ENCODE results near the gene MGST3.

Gene MGST3

DNA sequence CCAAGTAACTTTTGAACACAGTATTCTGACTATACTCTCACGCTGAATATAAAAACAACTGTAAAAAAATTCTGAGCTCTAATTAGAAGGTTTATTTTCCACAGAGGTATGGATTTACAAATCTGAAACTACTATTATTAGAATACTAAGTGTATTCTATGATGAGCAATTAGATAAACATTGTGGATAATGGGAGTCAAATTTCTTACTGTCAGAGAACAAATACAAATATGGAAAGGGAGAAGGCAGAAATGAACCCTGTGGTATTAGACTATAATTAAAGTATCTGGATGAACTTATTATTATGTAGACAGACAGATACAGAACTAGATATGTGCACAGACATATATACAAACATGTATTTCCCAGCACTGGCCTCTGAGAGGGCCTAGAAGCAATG is 44.8 kb downstream of the MGST3 start:
- H3K4me2 ChIP-seq (ENCODE audit: low read depth, low read length, poor library complexity, severe bottlenecking), result no peak overlapping the region
- no peak overlapping the region for H3K4me3 ChIP-seq (ENCODE audit: low read length, poor library complexity, severe bottlenecking)
- H3K4me1 ChIP-seq (ENCODE audit: insufficient read depth, low read length, poor library complexity, severe bottlenecking), result no peaks in the 10 kb centered on the region
- no peaks in the 10 kb centered on the region for H3F3A ChIP-seq (ENCODE audit: low read depth)
- no peaks in the 10 kb centered on the region for H3K9me3 ChIP-seq (ENCODE audit: insufficient read depth, low read depth, low read length)
- no peak for TF ChIP-seq CTCF (conservative IDR thresholded peaks at IDR 0.05; ENCODE audit: low read length)
- no peak for TF ChIP-seq EZH2phosphoT487 (IDR thresholded peaks at IDR 0.05; ENCODE audit: borderline replicate concordance)
- H3K79me2 ChIP-seq (ENCODE audit: insufficient read depth, low read length), result no peaks in the 10 kb centered on the region
- H3K9ac ChIP-seq (ENCODE audit: low read depth, low read length, poor library complexity, severe bottlenecking), result no peak overlapping the region
- no peak overlapping the region for H2AFZ ChIP-seq (ENCODE audit: low read length)
- no peaks in the 10 kb centered on the region for H3K9me2 ChIP-seq (replicated peaks; ENCODE audit: low read depth, low read length)
- H4K20me1 ChIP-seq (ENCODE audit: insufficient read depth, low read length, poor library complexity, severe bottlenecking), result no peaks in the 10 kb centered on the region
- peaks cover 75% of the 10 kb centered on the region for H3K36me3 ChIP-seq (ENCODE audit: insufficient read depth, low read length)
- no peaks in the 10 kb centered on the region for H3K27me3 ChIP-seq (ENCODE audit: insufficient read depth, low read length, poor library complexity, severe bottlenecking)

- H3K36me3 ChIP-seq (ENCODE audit: insufficient read depth, low read length), result peaks cover 81% of the 10 kb centered on the region
These were observed 47.5 kb downstream of the MGST3 start for GRCh38 chr1:165678509-165678908.

DNA sequence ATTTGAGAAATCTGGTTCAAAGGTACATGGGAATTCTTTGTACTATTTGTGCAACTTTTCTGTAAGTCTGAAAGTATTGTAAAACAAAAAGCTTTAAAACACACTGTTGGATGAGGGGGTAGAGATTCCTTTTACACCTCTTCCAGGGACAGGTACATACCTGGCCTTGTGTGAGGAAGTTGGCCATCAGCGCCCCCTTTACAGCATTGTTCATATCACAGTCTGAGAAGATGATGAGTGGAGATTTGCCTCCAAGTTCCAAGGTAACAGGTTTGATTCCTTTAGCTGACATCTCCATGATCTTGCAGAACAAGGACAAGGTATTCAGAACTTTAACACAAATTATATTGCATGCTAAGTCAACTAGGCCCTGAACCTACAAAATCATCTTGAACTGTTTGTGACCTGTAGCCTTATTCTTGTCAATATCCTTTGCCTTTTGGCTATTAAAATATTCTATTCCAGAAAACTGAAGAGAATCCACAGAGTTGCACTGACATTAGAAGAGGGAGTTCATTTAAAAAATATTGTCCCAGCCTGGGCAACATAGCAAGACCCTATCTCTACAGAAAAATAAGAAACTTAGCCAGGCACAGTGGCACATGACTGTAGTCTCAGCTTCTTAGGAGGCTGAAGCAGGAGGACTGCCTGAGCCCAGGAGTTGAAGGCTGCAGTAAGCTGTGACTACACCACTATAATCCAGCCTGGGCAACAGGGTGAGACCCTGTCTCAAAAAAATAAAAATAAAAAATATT is 48.4 kb downstream of the MGST3 start:
- Histone ChIP-seq H3K36me3 (ENCODE audit: insufficient read depth, low read length) (peaks cover 80% of the 10 kb centered on the region), H3F3A (ENCODE audit: low read depth) (no peaks in the 10 kb centered on the region), H3K27me3 (ENCODE audit: insufficient read depth, low read length, poor library complexity, severe bottlenecking) (no peaks in the 10 kb centered on the region), H3K9me3 (ENCODE audit: insufficient read depth, low read depth, low read length) (no peaks in the 10 kb centered on the region), H3K4me3 (ENCODE audit: low read length, poor library complexity, severe bottlenecking) (no peak overlapping the region), H4K20me1 (ENCODE audit: insufficient read depth, low read length, poor library complexity, severe bottlenecking) (no peaks in the 10 kb centered on the region), H3K9me2 (replicated peaks; ENCODE audit: low read depth, low read length) (no peaks in the 10 kb centered on the region), H3K4me1 (ENCODE audit: insufficient read depth, low read length, poor library complexity, severe bottlenecking) (no peaks in the 10 kb centered on the region), H3K4me2 (ENCODE audit: low read depth, low read length, poor library complexity, severe bottlenecking) (no peak overlapping the region), H3K79me2 (ENCODE audit: insufficient read depth, low read length) (peaks cover 19% of the 10 kb centered on the region), H2AFZ (ENCODE audit: low read length) (no peak overlapping the region), H3K9ac (ENCODE audit: low read depth, low read length, poor library complexity, severe bottlenecking) (no peak overlapping the region)
- no peak for TF ChIP-seq EZH2phosphoT487 (IDR thresholded peaks at IDR 0.05; ENCODE audit: borderline replicate concordance)
- TF ChIP-seq CTCF (conservative IDR thresholded peaks at IDR 0.05; ENCODE audit: low read length), result peak; percentile 34

More at GRCh38 chr1:165678509-165678908, 47.5 kb downstream of the MGST3 start:
- TF ChIP-seq CTCF (conservative IDR thresholded peaks at IDR 0.05; ENCODE audit: low read length) (no peak), EZH2phosphoT487 (IDR thresholded peaks at IDR 0.05; ENCODE audit: borderline replicate concordance) (no peak)
- Histone ChIP-seq H3K4me2 (ENCODE audit: low read depth, low read length, poor library complexity, severe bottlenecking) (no peak overlapping the region), H3K9ac (ENCODE audit: low read depth, low read length, poor library complexity, severe bottlenecking) (no peak overlapping the region), H3K4me3 (ENCODE audit: low read length, poor library complexity, severe bottlenecking) (no peak overlapping the region), H3K27me3 (ENCODE audit: insufficient read depth, low read length, poor library complexity, severe bottlenecking) (no peaks in the 10 kb centered on the region), H3K9me2 (replicated peaks; ENCODE audit: low read depth, low read length) (no peaks in the 10 kb centered on the region), H3K79me2 (ENCODE audit: insufficient read depth, low read length) (peaks cover 10% of the 10 kb centered on the region), H3F3A (ENCODE audit: low read depth) (no peaks in the 10 kb centered on the region), H3K4me1 (ENCODE audit: insufficient read depth, low read length, poor library complexity, severe bottlenecking) (no peaks in the 10 kb centered on the region), H2AFZ (ENCODE audit: low read length) (no peak overlapping the region), H3K9me3 (ENCODE audit: insufficient read depth, low read depth, low read length) (no peaks in the 10 kb centered on the region), H4K20me1 (ENCODE audit: insufficient read depth, low read length, poor library complexity, severe bottlenecking) (no peaks in the 10 kb centered on the region)
